HG03439 (cell line): Measurements from ENCODE around the gene UGT2B7.

Source experiments
- ATAC-seq: cut with Tn5 transposase; IDR thresholded peaks from one replicate; pipeline ENCODE4 v1.9.1; 2021; ENCODE audit warnings: mild to moderate bottlenecking, moderate library complexity; ENCODE audit not compliant: unreplicated experiment

Gene UGT2B7

DNA sequence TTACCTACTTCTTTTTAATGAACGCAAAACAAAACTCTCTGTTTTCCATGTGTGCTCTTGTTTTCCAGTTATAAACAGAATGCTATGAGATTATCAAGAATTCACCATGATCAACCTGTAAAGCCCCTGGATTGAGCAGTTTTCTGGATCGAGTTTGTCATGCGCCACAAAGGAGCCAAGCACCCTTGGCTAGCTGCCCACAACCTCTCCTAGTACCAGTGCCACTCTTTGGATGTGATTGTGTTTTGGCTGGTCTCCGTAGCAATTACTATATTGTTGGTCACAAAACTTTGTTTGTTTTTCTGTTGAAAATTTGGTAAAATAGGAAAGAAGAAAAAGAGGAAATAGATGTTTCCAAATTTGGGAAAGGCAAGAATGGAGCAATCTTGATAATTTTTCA is 51.1 kb downstream of the UGT2B7 start:
- no peak for ATAC-seq

GRCh38 chr4:69154021-69154420 is 57.7 kb downstream of the UGT2B7 start:
- ATAC-seq: no peak

DNA sequence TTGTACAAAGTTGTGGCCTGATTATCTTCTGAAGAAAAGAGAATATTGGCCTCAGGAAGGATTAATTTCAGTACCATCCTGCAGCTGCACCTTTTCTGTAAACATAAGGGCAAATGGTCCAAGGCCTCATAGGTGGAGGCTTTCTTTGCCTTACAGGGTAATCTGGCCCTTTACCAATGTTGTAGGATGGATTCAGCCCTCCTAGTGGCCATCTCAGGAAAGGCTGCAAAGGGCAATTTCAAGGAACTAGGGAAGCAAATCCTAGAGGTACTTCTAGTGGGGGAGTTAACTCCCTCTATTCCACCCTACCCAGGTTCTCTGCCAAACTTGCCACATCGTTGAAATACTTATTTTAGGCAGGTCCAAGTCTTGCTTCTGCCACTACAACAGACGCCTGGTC is 60.6 kb downstream of the UGT2B7 start:
- no peak for ATAC-seq
